HepG2 (cell line): ENCODE measurements around the gene BSND. TPM values are rescaled to one million over a fixed set of nuclear protein-coding genes. Genes with fewer than 3 reads are reported as not detected.

ENCODE experiments used
- ATAC-seq: fragments of 200-7000 bp; cut with Tn5 transposase; 3 replicates; pipeline ENCODE4 v1.9.1; 2020; ENCODE audit warnings: mild to moderate bottlenecking, moderate library complexity
- BruUV-seq: library from RNA; stranded (reverse); fragments of 400-500 nt; replicated peaks from 2 replicates; lab custom pipeline; 2021; lab: Mats Ljungman, UMichigan
- CTCF ChIA-PET: fragments of 300-600 bp; formaldehyde crosslinking; extraction: SDS; loops from one replicate; lab custom pipeline; 2021; ENCODE audit warnings: low total read pairs, inconsistent platforms, low intra/inter-chr PET ratio; lab: Yijun Ruan, JAX
- POLR2A ChIA-PET: fragments of 350-600 bp; sonication (Branson Sonifier 250); formaldehyde crosslinking; loops from one replicate; lab custom pipeline; 2020; ENCODE audit warnings: antibody characterized with exemption, inconsistent platforms; lab: Yijun Ruan, JAX
- DNase-seq: peaks from one replicate; pipeline ENCODE4 v3.0.0-alpha.2; 2015; ENCODE audit warnings: low spot score
- FAIRE-seq: peaks from 3 replicates; lab custom pipeline; 2011; peaks lifted over from hg19 to GRCh38; lab: Jason Lieb, UNC
- H2AFZ ChIP-seq: one replicate; pipeline ENCODE4 v1.6.1; 2011; ENCODE audit warnings: low read length, inconsistent platforms
- H3K27ac ChIP-seq: fragments of 300-600 bp; 3 replicates; pipeline ENCODE4 v1.8.0; 2011; ENCODE audit warnings: mixed run types, mild to moderate bottlenecking, mixed read lengths, low read length, inconsistent platforms; ENCODE audit not compliant: insufficient read depth; ENCODE audit errors: extremely low read length
- H3K27me3 ChIP-seq, 2 experiments: fragments of 200-600 bp in 1 of 2; 2 replicates in 1 of 2; 3 replicates in 1 of 2; pipeline versions ENCODE4 v1.6.0 to v1.8.0; 2011; ENCODE audit warnings: low read length in 2 of 2, mild to moderate bottlenecking in 2 of 2, moderate library complexity in 2 of 2, inconsistent platforms in 1 of 2; ENCODE audit not compliant: insufficient read depth in 2 of 2, control insufficient read depth in 1 of 2
- H3K36me3 ChIP-seq, 2 experiments: fragments of 200-600 bp in 1 of 2; replicated peaks in 1 of 2; 2 replicates in 1 of 2; 3 replicates in 1 of 2; pipeline versions ENCODE4 v1.5.1 to v1.8.0; 2011; ENCODE audit warnings: low read length in 2 of 2, inconsistent platforms in 1 of 2; ENCODE audit not compliant: insufficient read depth in 2 of 2, control insufficient read depth in 1 of 2
- H3K4me1 ChIP-seq: 2 replicates; pipeline ENCODE4 v1.5.1; 2012; ENCODE audit warnings: low read length, inconsistent platforms; ENCODE audit not compliant: insufficient read depth
- H3K4me2 ChIP-seq: 2 replicates; pipeline ENCODE4 v1.6.0; 2011; ENCODE audit warnings: low read depth, low read length, inconsistent platforms
- H3K4me3 ChIP-seq, 3 experiments: fragments of 200-600 bp in 1 of 3; sonication (generic), shearing (Covaris generic) in 1 of 3; replicated peaks in 1 of 3; 2 replicates each; pipeline ENCODE4 v1.5.1; 2011 to 2016; ENCODE audit warnings: low read length in 3 of 3, inconsistent platforms in 2 of 3, low read depth in 2 of 3, mild to moderate bottlenecking in 2 of 3, control low read depth in 1 of 3, mixed read lengths in 1 of 3; ENCODE audit not compliant: insufficient read depth in 1 of 3
- H3K79me2 ChIP-seq: one replicate; pipeline ENCODE4 v1.6.1; 2011; ENCODE audit warnings: low read length, inconsistent platforms; ENCODE audit not compliant: insufficient read depth
- H3K9ac ChIP-seq: 2 replicates; pipeline ENCODE4 v1.6.0; 2011; ENCODE audit warnings: mild to moderate bottlenecking, low read depth, low read length, inconsistent platforms; ENCODE audit not compliant: insufficient read depth
- H3K9me3 ChIP-seq: 2 replicates; pipeline ENCODE4 v1.5.1; 2012; ENCODE audit warnings: mild to moderate bottlenecking, low read length
- H4K20me1 ChIP-seq: 2 replicates; pipeline ENCODE4 v1.6.0; 2011; ENCODE audit warnings: inconsistent platforms, mild to moderate bottlenecking, low read length, moderate library complexity; ENCODE audit not compliant: insufficient read depth
- ELK4 ChIP-seq: sonication (generic); formaldehyde crosslinking; IDR thresholded peaks from 2 replicates; pipeline ENCODE4 v1.9.0; 2021; ENCODE audit warnings: missing genetic modification reagents, borderline replicate concordance
- FOXM1 ChIP-seq: sonication (generic); formaldehyde crosslinking; IDR thresholded peaks from 2 replicates; pipeline ENCODE4 v1.5.0; 2020; ENCODE audit warnings: missing genetic modification reagents
- HIVEP1 ChIP-seq: sonication (generic); formaldehyde crosslinking; IDR thresholded peaks from 2 replicates; pipeline ENCODE4 v1.4.0; 2020; ENCODE audit warnings: mild to moderate bottlenecking, missing genetic modification reagents
- ZNF629 ChIP-seq: sonication (generic); formaldehyde crosslinking; conservative IDR thresholded peaks from 2 replicates; pipeline ENCODE4 v1.5.0; 2020; ENCODE audit warnings: missing genetic modification reagents
- ZNF768 ChIP-seq: sonication (generic); formaldehyde crosslinking; IDR thresholded peaks from 2 replicates; pipeline ENCODE4 v1.4.0; 2020; ENCODE audit warnings: missing genetic modification reagents
- WGBS: methylation state at CpG from one replicate; pipeline ENCODE4 v1.1.6; 2017; ENCODE audit warnings: low lambda C conversion rate; 5-methylcytosine and 5-hydroxymethylcytosine counted together
- in situ Hi-C: cut with HindIII; loops from 2 replicates; pipeline ENCODE4 v1.10.0; 2017; ENCODE audit warnings: low pct_unique_long_range_greater_than_20kb; ENCODE audit not compliant: extremely low pct_ligation_motif_present
- intact Hi-C: fragments of 100-400 bp; cut with micrococcal nuclease; formaldehyde crosslinking; loops from one replicate; pipeline ENCODE4 v1.10.0; 2022; ENCODE audit not compliant: unreplicated experiment
- polyA plus RNA-seq, 8 experiments: library from polyadenylated mRNA; depleted of rRNA in 3 of 8; stranded (reverse) in 7 of 8; unstranded in 1 of 8; fragments of >200 nt; fragmentation: Illumina TruSeq in 4 of 8; extraction: Trizol in 4 of 8; gene quantifications; 2 replicates each; pipeline versions ENCODE4 v1.2.1 to v1.2.3, GENCODE V29; 2011 to 2016; ENCODE audit warnings: low read depth in 4 of 8, missing spikeins in 1 of 8, mixed read lengths in 1 of 8; ENCODE audit not compliant: insufficient read depth in 1 of 8
- total RNA-seq, 5 experiments: library from RNA; depleted of rRNA; stranded (reverse); fragments of >200 nt; fragmentation: Illumina TruSeq; extraction: Trizol; gene quantifications; 2 replicates each; pipeline ENCODE4 v1.2.3, GENCODE V29; 2016; ENCODE audit warnings: low read depth in 1 of 5

BSND gene
- total and polyA plus RNA-seq, 2 of the 13 experiments (the other 11 are each of a cell fraction or from before 2014, with no cell fraction given) = not detected

GRCh38 chr1:54979327-54979891 is 19.3 kb upstream of the BSND start:
- intact Hi-C loops (no loop called here), in situ Hi-C loops (no loop called here)
- no peak for FAIRE-seq
- 33% methylated on average over 3 of the region's 5 CpGs for WGBS
- Histone ChIP-seq H3K36me3 (no peaks in the 10 kb centered on the region), H3K27ac (no peak overlapping the region), H3K9ac (no peak overlapping the region), H3K9me3 (no peaks in the 10 kb centered on the region), H4K20me1 (no peaks in the 10 kb centered on the region), H2AFZ (no peak overlapping the region), H3K4me1 (peaks cover 15% of the 10 kb centered on the region), H3K79me2 (no peaks in the 10 kb centered on the region), H3K4me2 (no peak overlapping the region), H3K27me3 (peaks cover 9 to 64% of the 10 kb centered on the region in 2 experiments), H3K4me3 (no peak overlapping the region)
- peak; percentile 17; the same call in 1 of the 2 replicates for TF ChIP-seq ZNF768
- TF ChIP-seq ELK4 (CRISPR knock-in tag) = no peak
- DNase-seq = no peak
- ATAC-seq = no peak; the same call in 2 of the 3 replicates
- CTCF ChIA-PET = no interaction called here
- POLR2A ChIA-PET = no interaction called here
- no TSS peak for BruUV-seq

GRCh38 chr1:54980046-54980527 is 18.6 kb upstream of the BSND start:
- intact Hi-C loops = no loop called here
- Histone ChIP-seq H3K4me1 (peaks cover 15% of the 10 kb centered on the region), H3K36me3 (no peaks in the 10 kb centered on the region), H2AFZ (no peak overlapping the region), H3K9ac (no peak overlapping the region), H3K79me2 (no peaks in the 10 kb centered on the region), H3K9me3 (no peaks in the 10 kb centered on the region), H3K27me3 (peaks cover 9 to 67% of the 10 kb centered on the region in 2 experiments), H3K27ac (no peak overlapping the region), H3K4me3 (peak overlapping the region in 2 of 3 experiments; percentile 29 to 55; a peak in 2 of 6 replicates), H3K4me2 (peak overlapping the region; percentile 55), H4K20me1 (no peaks in the 10 kb centered on the region)
- 15% methylated on average over 6 of the region's 25 CpGs for WGBS
- POLR2A ChIA-PET = no interaction called here
- no peak for ATAC-seq
- no peak for FAIRE-seq
- TF ChIP-seq FOXM1 (CRISPR knock-in tag) (no peak), ZNF629 (CRISPR knock-in tag) (0 out of 2 replicates have a peak, but pooled peaks have one; percentile 21), HIVEP1 (CRISPR knock-in tag) (0 out of 2 replicates have a peak, but pooled peaks have one; percentile 26)
- no peak for DNase-seq
- in situ Hi-C loops = no loop called here
- CTCF ChIA-PET = no interaction called here
- no TSS peak for BruUV-seq
